Measurements from ENCODE around the gene RDH13. TPM values are rescaled to one million over a fixed set of nuclear protein-coding genes. Genes with fewer than 3 reads are reported as not detected.
"Not testable (repeated sequence)": the region's sequence is repeated elsewhere in the genome, so short reads cannot be mapped to it uniquely, and the experiment has no call there.

Gene RDH13
- total and polyA plus RNA-seq, 7 donors = 6.9 to 41.0 (median 11.8) TPM

- DNase-seq = no peak
- H3K27ac ChIP-seq = no peak overlapping the region
- 84 to 92% methylated on average over 7 of the region's 7 CpGs for WGBS, 2 donors
- H3K4me3 ChIP-seq = no peak overlapping the region
- intact Hi-C loops (cut with DNase I) = no loop called here
- no peaks in the 10 kb centered on the region for H3K27me3 ChIP-seq
- H3K36me3 ChIP-seq = no peaks in the 10 kb centered on the region
- no peaks in the 10 kb centered on the region for H3K4me1 ChIP-seq
- no peak for TF ChIP-seq CTCF (IDR thresholded peaks at IDR 0.05)
- no peak for TF ChIP-seq POLR2A (IDR thresholded peaks at IDR 0.05)
- TF ChIP-seq EP300 (IDR thresholded peaks at IDR 0.05) = no peak
- TF ChIP-seq POLR2AphosphoS5 (IDR thresholded peaks at IDR 0.05) = no peak
- H3K9me3 ChIP-seq = no peaks in the 10 kb centered on the region
Observed at GRCh38 chr19:55028757-55029156, 34.2 kb downstream of the RDH13 start.

- no peak for DNase-seq
- Histone ChIP-seq H3K4me1 (no peaks in the 10 kb centered on the region), H3K36me3 (no peaks in the 10 kb centered on the region), H3K27me3 (no peaks in the 10 kb centered on the region), H3K4me3 (no peak overlapping the region), H3K27ac (no peak overlapping the region), H3K9me3 (no peaks in the 10 kb centered on the region)
- no peak for TF ChIP-seq POLR2A (IDR thresholded peaks at IDR 0.05)
- no peak for TF ChIP-seq POLR2AphosphoS5 (IDR thresholded peaks at IDR 0.05)
- no peak for TF ChIP-seq CTCF (IDR thresholded peaks at IDR 0.05)
- no peak for TF ChIP-seq EP300 (IDR thresholded peaks at IDR 0.05)
- intact Hi-C loops (cut with DNase I) = no loop called here
- 70 to 84% methylated on average over 21 of the region's 21 CpGs for WGBS, 2 donors
Observed at GRCh38 chr19:55027472-55028337, 35.2 kb downstream of the RDH13 start.

- intact Hi-C loops (cut with DNase I); H3K4me1 ChIP-seq; H3K27me3 ChIP-seq; H3K36me3 ChIP-seq; DNase-seq; H3K27ac ChIP-seq; H3K9me3 ChIP-seq; H3K4me3 ChIP-seq: not testable (repeated sequence)
- WGBS, 2 donors = 78 to 87% methylated on average over 6 to 10 of the region's 12 CpGs
Observed at GRCh38 chr19:55027140-55027471, 35.8 kb downstream of the RDH13 start.

GRCh38 chr19:55024111-55024510 is 38.8 kb downstream of the RDH13 start:
- H3K36me3 ChIP-seq = no peaks in the 10 kb centered on the region
- no peak for TF ChIP-seq CTCF (IDR thresholded peaks at IDR 0.05)
- H3K4me3 ChIP-seq = no peak overlapping the region
- no peaks in the 10 kb centered on the region for H3K27me3 ChIP-seq
- no peak for DNase-seq
- 84 to 89% methylated on average over 11 of the region's 11 CpGs for WGBS, 2 donors
- intact Hi-C loops (cut with DNase I) = no loop called here
- no peak overlapping the region for H3K27ac ChIP-seq
- no peaks in the 10 kb centered on the region for H3K9me3 ChIP-seq
- no peaks in the 10 kb centered on the region for H3K4me1 ChIP-seq

GRCh38 chr19:55020351-55020750 is 42.6 kb downstream of the RDH13 start:
- H3K27ac ChIP-seq; DNase-seq; intact Hi-C loops (cut with DNase I): not testable (repeated sequence)

GRCh38 chr19:55018633-55019032 is 44.3 kb downstream of the RDH13 start:
- no peaks in the 10 kb centered on the region for H3K4me1 ChIP-seq
- no peak overlapping the region for H3K4me3 ChIP-seq
- TF ChIP-seq POLR2A (IDR thresholded peaks at IDR 0.05) = no peak
- TF ChIP-seq POLR2AphosphoS5 (IDR thresholded peaks at IDR 0.05) = no peak
- no peak for TF ChIP-seq EP300 (IDR thresholded peaks at IDR 0.05)
- no peak for TF ChIP-seq CTCF (IDR thresholded peaks at IDR 0.05)
- no peaks in the 10 kb centered on the region for H3K9me3 ChIP-seq
- H3K27ac ChIP-seq = no peak overlapping the region
- no peak for DNase-seq
- intact Hi-C loops (cut with DNase I) = no loop called here
- no peaks in the 10 kb centered on the region for H3K27me3 ChIP-seq
- WGBS, 2 donors = 84% methylated on average over 9 of the region's 9 CpGs
- no peaks in the 10 kb centered on the region for H3K36me3 ChIP-seq

More at GRCh38 chr19:55020351-55020750, 42.6 kb downstream of the RDH13 start:
- not testable (repeated sequence) for H3K4me1 ChIP-seq, H3K27me3 ChIP-seq, H3K36me3 ChIP-seq, H3K4me3 ChIP-seq, H3K9me3 ChIP-seq
